Vagina (tissue), 2 donors: ENCODE results near the gene DIPK1B.

Experiments used
- CTCF ChIP-seq, 3 experiments: fragments of 450-650 bp in 2 of 3; fragments of 200-600 bp in 1 of 3; sonication (generic) in 1 of 3; IDR thresholded peaks; one replicate each; pipeline ENCODE4 v1.5.1; 2017 to 2019; ENCODE audit warnings: antibody characterized with exemption in 3 of 3, mild to moderate bottlenecking in 2 of 3, moderate library complexity in 2 of 3
- POLR2A ChIP-seq, 2 donors: fragments of 450-650 bp; IDR thresholded peaks; one replicate each; pipeline ENCODE4 v1.6.1; 2017; ENCODE audit warnings: antibody characterized with exemption in 2 of 2, mild to moderate bottlenecking in 2 of 2, moderate library complexity in 2 of 2
- POLR2AphosphoS5 ChIP-seq, 2 donors: sonication (generic); formaldehyde crosslinking; IDR thresholded peaks; one replicate each; pipeline ENCODE4 v1.9.0; 2017; ENCODE audit warnings: antibody characterized with exemption in 2 of 2, mild to moderate bottlenecking in 2 of 2, low read depth in 1 of 2; ENCODE audit not compliant: insufficient read depth in 1 of 2

GRCh38 chr9:136738960-136739359, 26.6 kb downstream of the DIPK1B start:
- no peak for TF ChIP-seq CTCF (IDR thresholded peaks at IDR 0.05)
- TF ChIP-seq POLR2AphosphoS5 (IDR thresholded peaks at IDR 0.05; ENCODE audit: insufficient read depth in 1 of 2, low read depth in 1 of 2): no peak
- no peak for TF ChIP-seq POLR2A (IDR thresholded peaks at IDR 0.05)
